Measurements from ENCODE around the gene PNMT. TPM values are rescaled to one million over a fixed set of nuclear protein-coding genes. Genes with fewer than 3 reads are reported as not detected.
"Not testable (repeated sequence)": the region's sequence is repeated elsewhere in the genome, so short reads cannot be mapped to it uniquely, and the experiment has no call there.

The PNMT gene
- polyA plus RNA-seq, 3 donors, result 1.2 to 3.2 (median 2.1) TPM

DNA sequence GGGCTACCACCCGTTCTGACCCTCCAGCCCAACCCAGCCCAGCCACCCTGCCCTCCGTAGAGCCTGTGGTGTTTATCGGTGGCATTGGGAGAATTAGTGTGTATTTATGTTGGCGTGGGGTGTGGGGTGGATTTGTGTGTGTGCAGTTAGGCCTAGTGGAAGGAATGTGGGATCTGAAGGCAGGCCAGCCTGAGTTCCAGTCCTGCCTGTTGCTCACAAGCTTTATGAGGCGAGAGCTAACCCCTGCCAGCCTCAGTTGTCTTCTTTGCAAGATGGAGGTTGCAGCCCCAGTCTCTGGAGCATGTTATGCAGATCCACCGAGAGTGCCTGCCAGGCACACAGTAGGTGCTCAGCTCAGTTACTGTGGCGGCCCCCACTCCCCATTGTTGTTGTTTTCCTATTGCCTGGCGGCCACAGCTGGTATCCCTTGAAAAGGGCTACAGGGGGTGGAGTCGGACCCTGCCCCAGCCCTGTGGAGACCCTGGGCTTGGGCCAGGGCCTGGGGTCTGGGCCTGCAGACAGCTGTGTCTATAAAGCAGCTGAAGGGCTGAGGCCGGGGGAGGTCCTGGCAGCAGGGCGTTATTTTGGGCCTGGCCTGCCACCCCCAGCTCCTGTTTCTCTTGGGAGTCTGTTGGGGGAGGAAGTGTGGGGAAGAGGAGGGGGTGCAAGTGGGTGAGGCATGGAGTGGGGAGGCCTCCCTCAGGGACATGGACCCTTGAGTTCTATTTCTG is 36.7 kb downstream of the PNMT start:
- no peak for DNase-seq (ENCODE audit: low read depth in 3 of 3, low spot score in 2 of 3)

DNA sequence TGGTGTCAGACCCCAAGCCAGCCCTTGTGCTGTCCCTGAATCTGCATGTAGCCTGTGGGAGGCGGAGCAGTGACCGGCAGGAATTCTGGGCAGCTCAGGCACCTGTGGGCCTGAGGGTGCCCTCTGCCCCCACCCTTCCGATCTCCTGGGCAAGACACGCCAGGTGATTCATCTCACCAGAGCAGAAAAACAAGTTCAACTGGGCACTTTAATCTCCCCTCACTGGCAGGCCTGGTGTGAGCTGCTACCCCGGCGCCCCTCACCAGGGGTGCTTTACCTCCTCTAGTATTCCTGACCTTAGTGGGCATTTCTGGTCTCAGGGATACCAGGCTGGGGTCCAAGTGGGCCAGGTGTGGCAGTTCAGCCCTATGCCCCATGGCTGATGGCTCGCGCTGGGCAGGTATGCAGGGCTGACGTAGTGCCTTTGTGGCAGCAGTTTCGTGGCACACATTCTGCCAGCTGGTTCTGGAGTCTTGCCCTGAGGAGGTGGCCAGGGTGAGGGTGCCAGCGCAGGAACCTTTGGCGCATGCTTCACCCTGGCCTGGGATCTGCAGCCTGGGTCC is 37.6 kb downstream of the PNMT start:
- peak in 1 of 3 donors; percentile 29 for DNase-seq (ENCODE audit: low read depth in 3 of 3, low spot score in 2 of 3)

GRCh38 chr17:39706383-39706782 is 38.1 kb downstream of the PNMT start:
- DNase-seq (ENCODE audit: low read depth in 3 of 3, low spot score in 2 of 3), result no peak

DNA sequence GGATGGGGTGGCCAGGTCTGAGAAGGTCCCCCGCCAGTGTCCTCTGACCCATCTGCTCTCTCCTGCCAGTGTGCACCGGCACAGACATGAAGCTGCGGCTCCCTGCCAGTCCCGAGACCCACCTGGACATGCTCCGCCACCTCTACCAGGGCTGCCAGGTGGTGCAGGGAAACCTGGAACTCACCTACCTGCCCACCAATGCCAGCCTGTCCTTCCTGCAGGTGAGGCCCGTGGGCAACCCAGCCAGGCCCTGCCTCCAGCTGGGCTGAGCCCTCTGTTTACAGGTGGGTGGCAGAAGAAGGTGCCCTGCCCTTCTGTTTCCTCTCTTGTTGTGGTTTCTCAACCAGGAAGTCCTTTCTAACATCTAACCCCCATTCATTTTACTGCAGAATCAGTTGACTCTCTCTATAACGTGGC is 38.7 kb downstream of the PNMT start:
- DNase-seq (ENCODE audit: low read depth in 3 of 3, low spot score in 2 of 3), result no peak

DNA sequence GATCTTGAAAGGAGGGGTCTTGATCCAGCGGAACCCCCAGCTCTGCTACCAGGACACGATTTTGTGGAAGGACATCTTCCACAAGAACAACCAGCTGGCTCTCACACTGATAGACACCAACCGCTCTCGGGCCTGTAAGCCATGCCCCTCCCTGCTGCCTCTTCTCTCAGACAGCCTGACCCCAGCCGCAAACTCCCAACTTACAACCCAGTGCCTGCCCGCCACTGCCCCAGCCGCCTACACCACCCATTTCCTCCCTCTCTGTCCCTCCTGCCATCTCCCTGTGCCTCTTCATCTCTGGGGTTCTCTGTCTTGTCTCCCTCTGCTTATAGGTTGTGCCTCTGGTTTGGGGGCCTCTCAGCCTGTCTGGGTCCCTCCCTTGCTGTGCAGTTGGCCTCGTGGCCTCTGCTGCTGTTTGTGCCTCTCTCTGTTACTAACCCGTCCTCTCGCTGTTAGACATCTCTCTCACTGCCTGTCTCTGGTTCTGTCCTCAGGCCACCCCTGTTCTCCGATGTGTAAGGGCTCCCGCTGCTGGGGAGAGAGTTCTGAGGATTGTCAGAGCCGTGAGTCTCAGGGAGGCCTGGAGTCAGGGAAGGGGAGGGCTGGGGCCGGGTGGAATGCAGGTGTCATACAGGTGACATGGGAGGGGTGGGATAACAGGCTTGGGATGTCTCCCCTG is 41.2 kb downstream of the PNMT start:
- no peak for DNase-seq (ENCODE audit: low read depth in 3 of 3, low spot score in 2 of 3)

DNA sequence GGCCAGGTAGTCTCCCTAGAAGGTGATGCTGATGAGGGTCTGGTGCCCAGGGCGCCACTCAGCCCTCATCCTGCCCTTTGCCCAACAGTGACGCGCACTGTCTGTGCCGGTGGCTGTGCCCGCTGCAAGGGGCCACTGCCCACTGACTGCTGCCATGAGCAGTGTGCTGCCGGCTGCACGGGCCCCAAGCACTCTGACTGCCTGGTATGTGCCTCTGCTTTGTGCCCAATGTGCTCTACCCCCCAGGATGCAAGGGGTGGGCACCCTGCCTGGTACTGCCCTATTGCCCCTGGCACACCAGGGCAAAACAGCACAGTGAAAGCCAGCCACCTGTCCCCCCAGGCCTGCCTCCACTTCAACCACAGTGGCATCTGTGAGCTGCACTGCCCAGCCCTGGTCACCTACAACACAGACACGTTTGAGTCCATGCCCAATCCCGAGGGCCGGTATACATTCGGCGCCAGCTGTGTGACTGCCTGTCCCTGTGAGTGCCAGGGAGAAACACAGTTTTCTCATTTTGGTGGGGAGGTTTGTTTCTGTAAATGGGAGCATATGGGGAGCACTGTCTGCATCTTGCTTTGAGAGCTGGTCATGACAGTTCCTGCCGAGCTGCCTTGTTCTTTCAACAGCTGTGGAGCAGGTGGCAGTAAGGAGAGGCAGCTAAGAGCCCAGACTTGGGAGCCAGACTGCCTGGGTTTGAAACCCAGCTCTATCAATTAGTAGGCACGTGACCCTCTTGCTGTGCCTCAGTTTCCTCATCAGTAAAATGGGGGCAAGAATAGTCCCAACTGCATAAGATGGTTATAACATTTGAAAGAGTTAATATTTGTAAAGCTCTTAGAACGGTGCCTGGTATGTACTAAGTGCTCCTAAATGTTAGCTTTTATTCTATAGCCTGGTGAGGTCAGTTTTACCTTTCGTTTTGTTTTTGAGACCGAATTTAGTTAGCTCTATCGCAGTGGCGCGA is 42.0 kb downstream of the PNMT start:
- no peak for DNase-seq (ENCODE audit: low read depth in 3 of 3, low spot score in 2 of 3)

DNA sequence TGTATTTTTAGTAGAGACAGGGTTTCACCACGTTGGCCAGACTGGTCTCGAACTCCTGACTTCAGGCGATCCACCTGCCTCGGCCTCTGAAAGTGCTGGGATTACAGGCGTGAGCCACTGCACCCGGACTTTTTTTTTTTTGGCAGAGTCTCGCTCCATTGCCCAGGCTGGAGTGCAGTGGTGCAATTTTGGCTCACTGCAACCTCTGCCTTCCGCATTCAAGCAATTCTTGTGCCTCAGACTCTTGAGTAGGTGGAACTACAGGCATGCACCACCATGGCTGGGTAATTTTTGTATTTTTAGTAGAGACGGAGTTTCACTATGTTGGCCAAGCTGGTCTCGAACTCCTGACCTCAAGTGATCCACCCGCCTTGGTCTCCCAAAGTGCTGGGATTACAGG is 42.8 kb downstream of the PNMT start:
- not testable (repeated sequence) for DNase-seq (ENCODE audit: low read depth in 3 of 3, low spot score in 2 of 3)

GRCh38 chr17:39711851-39712250 is 43.6 kb downstream of the PNMT start:
- DNase-seq (ENCODE audit: low read depth in 3 of 3, low spot score in 2 of 3), result no peak

DNA sequence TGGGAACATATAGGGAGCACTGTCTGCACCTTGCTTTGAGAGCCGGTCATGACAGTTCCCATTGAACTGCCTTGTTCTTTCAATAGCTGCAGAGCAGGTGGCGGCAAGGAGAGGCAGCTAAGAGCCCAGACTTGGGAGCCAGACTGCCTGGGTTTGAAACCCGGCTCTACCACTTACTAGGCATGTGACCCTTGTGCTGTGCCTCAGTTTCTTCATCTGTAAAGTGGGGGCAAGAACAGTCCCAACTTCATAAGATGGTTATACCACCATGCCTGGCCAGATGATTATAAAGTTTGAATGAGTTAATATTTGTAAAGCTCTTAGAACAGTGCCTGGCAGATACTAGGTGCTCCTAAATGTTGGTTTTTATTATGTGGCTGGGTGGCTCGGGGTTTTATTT is 46.0 kb downstream of the PNMT start:
- DNase-seq (ENCODE audit: low read depth in 3 of 3, low spot score in 2 of 3), result no peak

- no peak for DNase-seq (ENCODE audit: low read depth in 3 of 3, low spot score in 2 of 3)
These were observed 47.3 kb downstream of the PNMT start for GRCh38 chr17:39715375-39716072.

DNA sequence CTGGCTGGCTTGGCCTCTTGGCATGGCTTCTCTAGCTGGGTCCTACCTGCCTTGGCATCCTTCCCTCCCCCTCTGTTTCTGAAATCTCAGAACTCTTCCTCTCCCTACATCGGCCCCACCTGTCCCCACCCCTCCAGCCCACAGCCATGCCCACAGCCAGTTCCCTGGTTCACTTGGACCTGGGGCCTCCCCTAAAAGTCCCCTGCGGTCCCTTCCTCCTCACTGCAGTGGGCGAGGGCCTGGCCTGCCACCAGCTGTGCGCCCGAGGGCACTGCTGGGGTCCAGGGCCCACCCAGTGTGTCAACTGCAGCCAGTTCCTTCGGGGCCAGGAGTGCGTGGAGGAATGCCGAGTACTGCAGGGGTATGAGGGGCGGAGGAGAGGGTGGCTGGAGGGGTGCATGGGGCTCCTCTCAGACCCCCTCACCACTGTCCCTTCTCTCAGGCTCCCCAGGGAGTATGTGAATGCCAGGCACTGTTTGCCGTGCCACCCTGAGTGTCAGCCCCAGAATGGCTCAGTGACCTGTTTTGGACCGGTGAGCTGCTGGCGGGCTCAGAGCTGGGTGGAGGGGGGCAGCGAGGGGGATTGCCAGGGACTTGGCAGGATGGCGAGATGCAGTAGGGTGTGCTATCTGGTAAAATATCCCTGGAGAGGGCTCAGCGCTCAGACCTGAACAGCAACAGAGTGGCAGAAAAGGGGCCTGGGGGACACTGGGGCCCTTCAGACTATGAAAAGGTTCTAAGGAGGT is 48.0 kb downstream of the PNMT start:
- no peak for DNase-seq (ENCODE audit: low read depth in 3 of 3, low spot score in 2 of 3)

GRCh38 chr17:39716879-39717536 is 48.8 kb downstream of the PNMT start:
- no peak for DNase-seq (ENCODE audit: low read depth in 3 of 3, low spot score in 2 of 3)

- DNase-seq (ENCODE audit: low read depth in 3 of 3, low spot score in 2 of 3), result no peak
These were observed 49.4 kb downstream of the PNMT start for GRCh38 chr17:39717660-39718059.

DNA sequence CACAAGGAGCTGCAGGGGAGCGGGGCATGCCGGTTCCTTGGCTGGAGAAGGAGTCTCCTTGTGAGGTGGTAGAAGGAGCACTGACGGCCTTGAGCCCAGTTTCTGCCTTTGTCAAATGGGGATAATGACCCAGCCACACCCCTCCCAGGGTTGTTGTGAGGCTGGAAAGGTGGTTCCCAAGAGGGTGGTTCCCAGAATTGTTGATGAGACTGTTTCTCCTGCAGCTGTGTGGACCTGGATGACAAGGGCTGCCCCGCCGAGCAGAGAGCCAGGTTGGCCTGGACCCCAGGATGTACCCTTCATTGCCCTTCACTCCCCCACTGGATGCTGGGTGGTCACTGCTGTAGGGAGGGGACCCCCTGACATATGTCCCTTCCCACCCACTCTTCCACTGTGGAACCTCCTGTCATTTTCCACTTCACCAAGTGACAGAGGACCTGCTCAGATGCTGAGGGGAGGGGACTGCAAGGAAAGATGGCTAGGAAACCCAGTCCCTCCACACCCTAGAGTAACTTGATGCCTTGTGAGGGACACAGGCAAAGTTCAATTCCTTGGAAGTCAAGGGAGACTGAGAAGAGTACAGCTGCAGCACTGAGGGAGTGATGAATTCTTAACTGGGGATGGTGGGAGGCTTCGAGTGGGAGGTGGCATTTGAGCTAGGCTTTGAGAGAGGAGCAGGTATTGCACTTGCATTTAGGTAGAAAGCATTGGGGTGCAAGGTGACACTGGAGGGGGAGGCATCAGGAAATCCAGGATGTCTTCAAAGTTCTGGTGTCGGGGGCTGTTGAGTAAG is 51.5 kb downstream of the PNMT start:
- DNase-seq (ENCODE audit: low read depth in 3 of 3, low spot score in 2 of 3), result no peak
